CD4-positive, alpha-beta T cell treated with Interleukin-2 at 100 ng/mL for 4 hours (primary cell): Measurements from ENCODE around the gene SLC45A1.

ENCODE experiments used
- DNase-seq: peaks from one replicate; pipeline ENCODE4 v3.0.0-alpha.2; 2020; ENCODE audit warnings: low spot score

Gene SLC45A1

DNA sequence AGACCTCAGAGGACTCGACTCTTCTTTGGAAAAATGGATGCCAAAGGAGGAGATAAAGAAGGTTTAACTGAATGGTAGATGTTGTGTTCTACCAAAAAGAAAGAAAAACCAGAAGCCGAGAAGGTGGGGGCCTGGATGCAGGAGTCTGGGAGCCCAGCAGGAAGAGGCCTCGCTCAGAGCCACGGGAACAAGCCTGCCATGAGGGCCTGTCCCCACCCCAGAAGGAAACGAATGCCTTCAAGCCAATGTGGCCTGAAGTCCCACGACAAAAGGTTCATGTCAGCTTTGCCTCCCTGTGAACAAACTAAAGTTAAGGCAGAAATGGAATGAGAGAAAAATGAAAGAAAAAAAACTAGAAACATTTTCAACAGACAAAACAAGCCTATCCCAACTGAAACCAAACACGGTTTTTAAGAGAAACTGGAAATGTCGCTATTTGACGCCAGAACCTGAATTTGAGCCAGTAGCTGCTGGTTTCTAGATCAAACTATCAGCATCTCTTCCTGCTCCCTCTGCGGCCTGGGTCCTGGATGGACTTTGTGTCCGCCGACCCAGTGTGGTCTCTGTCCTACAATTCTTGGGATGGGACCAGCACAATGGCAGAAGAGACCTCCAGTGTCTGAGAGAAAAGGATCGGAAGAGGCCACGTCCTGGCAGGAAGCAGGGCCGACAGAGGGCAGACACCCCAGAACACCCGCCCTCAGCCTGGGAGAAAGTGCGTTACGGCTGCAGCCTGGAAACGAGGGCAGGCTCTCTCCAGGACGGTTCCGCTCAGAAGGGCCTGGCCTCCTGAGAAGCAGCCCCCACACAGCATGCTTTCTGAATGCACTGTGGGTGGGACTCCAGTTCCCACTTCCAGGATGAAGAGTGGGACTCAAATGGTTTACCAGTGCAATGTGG is 35.2 kb downstream of the SLC45A1 start:
- DNase-seq, result no peak

GRCh38 chr1:8354038-8354437 is 36.1 kb downstream of the SLC45A1 start:
- no peak for DNase-seq

- no peak for DNase-seq
Measured at GRCh38 chr1:8355439-8356255, 37.7 kb downstream of the SLC45A1 start.

- DNase-seq, result no peak
Measured at GRCh38 chr1:8356256-8357209, 38.6 kb downstream of the SLC45A1 start.

DNA sequence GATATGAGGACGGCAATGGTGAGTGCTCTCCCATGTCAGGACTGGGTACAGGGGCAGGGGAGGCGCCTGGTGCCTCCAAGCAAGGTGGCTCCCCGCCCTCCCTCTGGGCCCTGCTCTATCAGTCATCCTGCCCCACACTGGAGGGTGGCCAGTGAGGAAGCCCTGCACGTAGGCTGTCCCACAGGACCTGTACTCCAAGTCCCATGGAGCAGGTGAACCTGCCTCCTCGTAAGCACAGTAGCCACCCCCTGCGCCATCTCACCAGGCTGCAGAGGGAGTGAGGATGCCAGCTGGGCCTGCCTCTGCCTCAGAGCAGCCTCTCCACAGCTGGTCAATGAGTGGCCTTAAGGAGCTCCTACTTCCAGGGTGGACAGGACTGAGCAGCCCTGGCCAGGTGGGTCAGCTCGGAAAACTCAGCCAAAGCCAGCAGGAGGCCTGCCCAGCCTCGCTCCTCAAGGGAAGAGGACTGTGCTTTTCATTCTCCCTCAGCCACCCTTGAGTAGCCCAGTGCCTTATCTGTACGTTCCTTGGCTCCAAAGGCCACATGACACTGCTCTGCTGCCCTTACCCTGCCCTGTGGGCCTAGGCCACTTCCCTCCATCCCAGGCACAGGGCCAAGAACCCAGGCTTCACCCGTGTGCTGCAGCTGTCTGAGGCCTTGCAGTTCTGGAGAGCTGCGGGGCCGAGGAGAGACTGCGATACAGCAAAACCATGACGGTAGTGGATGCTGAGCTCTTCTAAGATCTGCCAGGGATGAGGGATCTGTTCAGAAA is 39.6 kb downstream of the SLC45A1 start:
- no peak for DNase-seq

DNA sequence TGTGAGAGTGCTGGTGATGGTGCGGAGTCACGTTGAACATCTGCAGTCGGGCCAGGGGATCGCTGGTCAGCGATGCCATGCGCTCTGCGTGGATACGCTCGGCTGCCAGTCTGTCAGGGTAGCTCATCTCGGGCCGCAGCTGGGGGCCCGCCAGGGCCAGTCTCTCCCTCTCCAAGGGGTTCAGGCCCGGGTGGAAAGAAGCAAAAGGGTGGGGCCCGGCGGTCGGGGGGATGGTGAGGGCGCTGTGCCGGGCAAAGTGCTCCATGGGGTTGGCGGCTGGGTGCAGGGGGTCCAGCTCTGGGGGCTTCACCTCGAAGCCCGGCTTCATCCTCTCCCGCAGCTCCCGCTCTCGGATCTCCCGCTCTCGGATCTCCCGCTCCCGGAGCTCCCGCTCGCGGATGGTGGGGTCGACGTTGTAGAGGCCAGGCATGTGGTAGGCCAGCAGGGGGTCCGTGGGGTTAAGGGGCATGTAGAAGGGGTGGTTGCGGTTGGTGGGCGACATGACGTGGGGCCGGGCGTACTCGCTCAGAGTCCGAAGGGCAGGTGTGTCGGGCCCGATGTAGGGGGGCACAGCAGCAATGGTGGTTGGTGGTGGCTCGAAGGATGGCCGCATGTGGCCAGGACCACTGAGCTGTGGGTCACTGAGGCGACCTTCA is 40.5 kb downstream of the SLC45A1 start:
- no peak for DNase-seq

DNA sequence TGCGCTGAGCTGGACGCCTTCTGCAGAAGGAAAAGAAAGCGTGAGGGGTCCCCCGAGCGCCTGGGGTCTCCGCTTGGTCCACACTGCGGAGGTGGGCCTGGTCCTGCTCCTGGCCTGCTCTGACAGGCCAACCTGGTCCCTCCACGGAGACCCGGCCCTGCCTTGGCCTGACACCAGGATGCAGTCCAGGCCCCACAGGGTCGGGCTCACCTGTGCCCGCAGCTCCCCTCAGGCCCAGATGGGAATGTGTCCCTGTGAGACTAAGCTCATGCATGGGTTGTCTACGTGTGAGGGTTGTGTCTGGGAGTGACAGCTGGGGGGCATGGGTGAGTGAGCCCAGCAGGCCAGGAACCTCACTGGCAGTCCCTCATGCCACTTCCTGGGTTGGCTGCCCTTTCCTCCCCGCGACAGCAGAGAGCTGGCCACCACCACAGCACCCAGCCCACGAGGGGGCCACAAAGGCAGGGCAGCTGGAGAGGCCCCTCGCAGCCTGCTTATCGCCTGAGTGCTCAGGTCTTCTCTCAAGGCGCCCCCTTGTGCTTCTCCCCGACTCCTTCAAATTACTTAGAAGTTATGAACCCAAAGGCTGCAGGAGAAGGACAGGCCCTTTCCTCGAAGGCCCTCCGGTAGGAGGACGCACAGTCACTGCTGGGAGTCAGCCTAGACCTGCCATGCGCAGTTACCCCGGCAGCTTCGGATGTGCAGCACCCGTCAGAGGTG is 41.1 kb downstream of the SLC45A1 start:
- no peak for DNase-seq

DNA sequence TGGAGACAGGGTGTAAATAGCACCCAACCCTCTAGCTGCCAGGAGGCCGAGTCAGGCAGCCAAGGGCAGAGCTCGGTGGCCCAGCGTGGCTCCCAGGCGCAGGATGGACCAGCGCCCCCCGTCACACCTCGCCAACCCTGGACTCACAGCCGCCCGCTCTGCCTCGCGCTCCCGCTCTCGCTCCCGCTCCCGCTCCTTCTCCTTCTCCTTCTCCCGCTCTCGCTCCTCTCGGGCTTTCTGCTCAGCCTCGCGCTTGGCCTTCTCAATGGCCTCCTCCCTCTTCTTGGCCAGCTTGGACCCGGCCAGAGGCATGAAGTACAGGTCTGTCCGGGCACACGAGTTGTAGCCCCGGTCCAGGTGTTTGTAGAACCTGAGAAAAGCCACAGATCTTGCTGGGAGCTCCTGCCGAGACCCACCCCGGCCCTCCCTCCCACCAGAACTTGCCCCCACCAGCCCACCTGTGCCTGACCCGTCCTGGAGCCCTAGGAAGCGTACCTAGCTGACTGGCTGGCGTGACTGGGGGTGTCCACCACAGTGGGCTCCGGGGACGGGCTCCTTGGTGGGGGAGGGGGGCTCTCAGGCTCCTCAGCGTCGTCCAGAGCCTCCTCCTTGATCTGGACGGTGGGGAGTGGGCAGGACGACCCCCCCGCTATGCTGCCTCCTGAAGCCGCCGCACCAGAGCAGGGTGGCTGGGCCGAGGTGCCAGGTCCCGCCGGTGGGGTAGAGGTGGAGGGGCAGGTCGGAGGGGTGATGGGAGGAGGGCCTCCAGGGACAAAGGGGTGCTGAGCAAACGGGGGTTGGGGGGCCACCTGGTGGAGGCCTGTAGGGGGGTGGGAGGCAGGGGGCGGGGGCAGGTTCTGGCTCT is 41.9 kb downstream of the SLC45A1 start:
- DNase-seq, result no peak

DNA sequence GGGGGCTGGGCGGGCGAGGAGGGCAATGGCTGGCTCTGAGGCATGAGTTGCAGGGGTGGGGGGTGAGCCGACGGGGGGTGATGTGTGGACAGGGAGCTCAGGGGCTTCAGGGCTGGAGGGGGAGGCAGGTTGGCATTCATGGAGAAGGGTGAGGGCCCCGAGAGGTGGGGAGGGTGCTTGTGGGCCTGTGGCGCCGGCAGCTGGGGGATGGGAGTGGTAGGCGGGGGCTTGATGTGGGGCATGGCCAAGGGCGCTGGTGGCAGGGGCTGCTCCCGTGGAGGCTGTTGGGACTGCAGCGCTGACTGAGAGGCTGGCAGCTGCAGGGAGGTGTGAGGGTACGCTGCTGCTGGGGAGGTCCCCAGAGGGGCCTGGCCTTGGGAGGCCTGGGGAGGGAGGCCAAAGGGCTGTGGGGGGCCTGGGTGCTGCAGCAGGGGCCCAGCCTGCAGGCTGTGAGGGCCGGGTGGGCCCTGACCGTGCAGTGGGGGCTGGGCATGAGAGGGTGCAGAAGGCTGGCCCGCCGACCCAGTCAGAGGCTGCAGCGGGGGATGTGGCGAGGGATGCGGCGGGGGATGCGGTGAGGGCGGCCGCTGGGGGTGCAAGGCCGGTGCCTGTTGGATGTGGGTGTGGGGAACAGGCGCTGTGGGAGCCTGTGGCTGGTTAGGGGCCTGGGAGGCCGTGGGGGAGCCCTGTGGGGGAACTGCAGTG is 42.7 kb downstream of the SLC45A1 start:
- no peak for DNase-seq

GRCh38 chr1:8361198-8361849 is 43.4 kb downstream of the SLC45A1 start:
- DNase-seq, result no peak

GRCh38 chr1:8362701-8363101 is 44.8 kb downstream of the SLC45A1 start:
- no peak for DNase-seq

- DNase-seq, result no peak
Measured at GRCh38 chr1:8363186-8363766, 45.4 kb downstream of the SLC45A1 start.

DNA sequence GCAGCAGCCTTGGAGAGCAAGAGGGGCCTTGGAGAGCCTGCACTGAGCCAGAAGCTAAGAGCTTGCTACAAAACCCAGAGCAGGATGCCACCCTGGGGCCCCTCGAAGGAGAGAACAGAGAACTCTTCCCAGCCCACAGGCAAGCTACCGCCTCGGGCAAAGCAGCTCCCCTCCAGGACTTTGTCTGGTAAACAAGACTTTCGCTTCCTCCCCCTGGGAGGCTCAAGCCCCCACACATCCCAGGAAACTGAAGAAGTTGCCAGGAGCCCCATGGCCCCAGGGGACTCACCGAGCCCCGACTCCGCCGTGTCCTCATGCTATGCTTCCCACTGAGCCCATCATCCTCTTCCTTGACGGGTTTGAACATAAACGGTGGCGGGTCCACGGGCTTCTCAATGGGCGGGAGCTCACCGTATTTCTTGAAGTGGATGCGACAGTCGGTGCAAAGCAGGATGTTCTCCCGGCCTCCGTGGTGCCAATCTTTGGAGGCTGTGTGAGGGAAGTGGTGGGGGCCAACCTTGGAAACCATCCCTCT is 45.9 kb downstream of the SLC45A1 start:
- DNase-seq, result no peak

DNA sequence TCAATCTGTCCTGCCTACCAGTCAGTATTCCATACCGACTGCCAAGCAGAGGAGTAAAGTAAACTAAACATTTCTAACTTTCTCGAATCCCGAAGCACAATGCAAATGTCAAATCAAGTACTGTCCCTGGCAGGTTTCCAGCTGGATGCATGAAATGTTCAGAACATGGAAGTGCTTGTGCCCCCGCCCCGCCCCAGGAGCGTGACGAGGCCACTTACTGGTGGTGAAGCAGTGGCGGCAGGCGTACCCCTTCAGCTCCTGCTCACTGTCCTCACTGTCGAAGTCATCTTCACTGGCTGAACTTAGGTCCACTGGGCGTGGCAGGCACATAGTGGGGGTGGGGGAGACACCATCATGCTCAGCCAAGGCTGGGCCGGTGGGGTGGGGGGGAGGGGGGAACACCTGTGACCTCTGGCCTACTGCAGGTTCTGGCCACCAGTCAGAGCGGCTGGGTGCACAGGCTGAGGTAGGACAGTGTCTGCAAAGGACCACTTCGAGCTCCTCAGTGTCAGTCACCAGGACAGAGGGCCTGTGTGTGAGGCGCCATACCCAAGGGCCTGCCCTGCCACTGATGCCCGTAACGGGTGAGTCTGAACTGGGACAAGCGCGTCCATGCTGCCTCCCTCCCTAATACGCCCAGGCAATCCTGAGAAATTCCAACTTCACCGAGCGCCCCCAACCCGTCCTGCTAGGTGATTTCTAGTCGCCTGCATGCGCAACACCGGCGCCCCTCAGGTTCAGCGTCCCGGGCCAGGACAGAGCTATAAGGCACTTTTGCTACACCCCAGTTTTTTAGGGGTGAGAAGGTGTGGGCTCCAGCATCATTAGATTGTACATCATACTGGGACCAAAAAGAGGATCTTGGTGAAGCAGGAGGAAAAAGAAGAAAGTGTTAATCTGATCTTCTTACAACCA is 46.9 kb downstream of the SLC45A1 start:
- DNase-seq, result no peak

- no peak for DNase-seq
Measured at GRCh38 chr1:8365661-8366362, 47.9 kb downstream of the SLC45A1 start.
